Fibroblast of gingiva (primary cell): ENCODE data around the gene CRTAC1.

Source experiments
- DNase-seq: peaks from one replicate; pipeline ENCODE4 v3.0.0-alpha.2; 2011; ENCODE audit warnings: low read depth

CRTAC1 gene

DNA sequence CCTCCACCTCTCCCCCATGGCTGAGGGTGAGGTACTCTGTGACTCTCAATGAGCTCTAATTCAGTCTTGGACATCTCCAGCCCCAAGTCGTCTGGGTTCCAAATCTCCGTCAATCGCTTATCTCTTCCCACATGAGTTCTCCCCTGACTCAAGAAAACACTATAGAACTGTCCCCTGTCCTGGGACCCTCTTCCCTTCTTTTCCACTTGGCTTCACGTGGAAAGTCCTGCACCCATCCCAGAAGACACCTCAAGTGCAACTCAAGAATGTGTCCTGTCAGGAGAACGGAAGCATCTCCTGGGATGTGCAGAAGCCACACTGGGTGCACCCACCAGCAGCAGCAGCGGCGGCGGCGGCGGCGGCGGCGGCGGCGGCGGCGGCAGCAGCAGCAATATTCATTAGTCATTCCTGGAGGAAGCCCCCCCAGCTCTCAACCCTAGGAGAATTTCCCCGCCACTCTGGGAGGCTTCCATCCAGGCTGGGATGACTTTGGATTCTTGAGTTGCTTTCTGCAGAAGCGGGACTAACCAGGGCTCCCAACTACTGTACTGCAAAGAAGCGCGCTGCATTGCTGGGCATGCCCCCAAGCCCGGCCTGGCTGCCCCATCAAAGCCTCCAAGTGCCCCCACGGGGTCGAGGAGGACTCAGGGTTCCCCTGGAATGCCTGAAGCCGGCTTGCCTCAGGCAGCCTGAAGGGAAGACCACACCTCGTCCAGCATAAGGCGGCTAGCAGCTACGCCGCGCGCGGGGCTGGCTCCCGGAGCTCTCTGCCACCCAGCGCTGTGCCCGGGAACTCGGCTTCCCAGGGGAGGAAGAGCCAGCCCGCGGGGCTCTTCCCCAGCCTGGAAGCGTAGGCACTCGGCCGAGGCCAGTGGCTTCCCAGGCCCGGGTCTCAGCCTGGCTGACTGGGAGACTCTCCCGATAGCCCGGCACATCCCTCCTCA lies 1.0 kb downstream of the CRTAC1 start:
- no peak for DNase-seq

DNA sequence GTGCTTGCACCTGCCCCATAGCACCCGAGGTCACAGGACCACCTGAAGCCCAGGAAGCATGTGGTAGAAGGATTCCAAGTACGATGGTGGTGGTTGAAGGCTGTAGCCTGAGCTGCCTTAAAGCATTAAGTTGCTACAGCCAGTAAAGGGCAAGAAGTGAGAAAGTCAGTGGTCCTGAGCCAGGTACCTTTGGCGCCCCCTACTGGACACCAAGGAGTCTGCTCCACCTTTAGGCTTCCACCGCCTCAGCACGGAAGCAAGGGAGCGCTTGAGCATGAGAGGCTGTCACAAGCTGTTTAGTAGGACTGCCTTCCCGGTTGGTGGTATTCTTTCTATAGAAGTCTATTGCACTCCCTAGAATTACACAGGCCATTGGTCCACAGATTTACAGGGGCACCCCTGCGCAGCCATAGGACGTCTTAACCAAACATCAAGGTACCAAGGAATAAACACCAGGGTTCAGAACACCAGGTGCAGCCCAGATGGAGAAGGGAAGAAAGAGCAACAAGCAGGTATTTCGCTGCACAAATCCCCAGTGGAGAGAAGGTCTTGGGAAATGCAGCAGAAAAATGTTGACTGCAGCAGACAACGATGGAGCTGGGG lies 2.2 kb downstream of the CRTAC1 start:
- no peak for DNase-seq

DNA sequence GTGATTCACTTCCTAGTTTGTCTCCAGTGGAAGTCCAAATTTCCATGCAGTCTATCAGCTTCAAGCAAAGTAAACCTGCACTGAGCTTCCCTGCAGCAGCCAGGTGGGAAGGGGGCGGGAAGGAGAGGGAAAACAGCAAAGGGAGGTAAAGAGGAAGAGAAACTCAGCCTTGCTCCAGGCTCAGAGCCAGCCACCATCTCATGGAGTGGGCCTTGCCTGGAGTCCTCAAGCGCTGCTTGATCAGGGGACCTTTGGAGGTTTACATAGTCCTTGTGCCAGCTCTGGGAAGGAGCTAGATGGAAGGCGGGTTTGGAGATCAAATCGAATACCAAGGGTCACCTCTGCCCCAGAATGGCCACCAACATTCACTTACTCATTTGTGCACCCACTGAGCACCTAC lies 7.4 kb downstream of the CRTAC1 start:
- no peak for DNase-seq

DNA sequence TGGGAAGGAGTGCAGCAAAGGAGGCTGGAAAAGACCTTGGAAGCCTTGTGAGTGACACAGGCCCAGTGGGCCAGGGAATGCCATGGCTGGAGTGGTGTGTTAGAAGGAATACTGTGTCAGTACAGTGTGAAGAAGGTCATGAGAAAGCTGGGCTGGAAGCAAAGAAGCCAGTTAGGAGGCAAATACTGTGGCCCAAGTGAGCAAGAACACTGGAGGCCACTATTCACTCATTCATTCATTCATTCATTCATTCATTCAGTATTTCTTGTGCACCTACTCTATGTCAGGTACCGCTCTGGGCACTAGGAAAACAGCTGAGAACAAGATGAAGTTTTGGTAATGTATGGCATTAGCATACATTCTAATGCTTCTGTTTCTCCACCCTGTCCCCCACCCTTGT lies 9.6 kb downstream of the CRTAC1 start:
- DNase-seq: no peak

DNA sequence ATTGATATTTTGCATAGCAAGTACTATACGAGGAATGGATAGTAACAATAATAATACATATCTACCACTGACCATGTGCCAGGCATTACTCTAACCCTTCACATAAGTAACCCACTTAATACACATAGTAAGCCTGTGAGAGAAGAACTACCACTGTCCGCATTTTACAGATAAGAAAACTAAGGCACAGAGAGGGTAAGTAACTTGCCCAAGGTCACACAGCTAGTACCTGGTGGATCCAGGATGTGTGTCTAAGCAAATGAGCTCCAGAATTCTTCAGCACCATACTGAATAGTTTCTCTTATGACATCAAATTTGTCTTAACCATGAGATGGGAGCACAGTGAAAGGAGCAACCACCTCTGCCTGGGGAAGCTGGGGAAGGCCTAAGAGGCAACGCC lies 10.2 kb downstream of the CRTAC1 start:
- no peak for DNase-seq

DNA sequence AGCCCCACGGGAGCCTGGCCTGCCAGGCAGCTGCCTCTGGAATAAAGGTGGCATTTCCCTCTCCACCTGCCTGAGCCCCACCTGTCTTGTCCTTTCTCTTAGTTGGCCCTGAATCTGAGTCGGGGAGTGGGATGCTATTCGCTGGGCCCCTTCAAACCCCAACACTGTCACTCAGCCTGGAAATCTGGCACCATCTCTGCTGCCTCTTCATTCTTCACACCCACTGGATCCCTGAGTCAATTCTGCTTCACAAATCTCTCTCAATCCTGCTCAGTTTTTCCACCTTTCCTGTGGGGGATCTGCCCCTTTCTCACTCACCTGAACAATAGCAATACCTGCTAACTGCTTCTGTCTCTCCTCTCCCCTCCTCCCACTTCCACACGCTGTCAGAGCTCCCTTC lies 10.6 kb downstream of the CRTAC1 start:
- DNase-seq: no peak

DNA sequence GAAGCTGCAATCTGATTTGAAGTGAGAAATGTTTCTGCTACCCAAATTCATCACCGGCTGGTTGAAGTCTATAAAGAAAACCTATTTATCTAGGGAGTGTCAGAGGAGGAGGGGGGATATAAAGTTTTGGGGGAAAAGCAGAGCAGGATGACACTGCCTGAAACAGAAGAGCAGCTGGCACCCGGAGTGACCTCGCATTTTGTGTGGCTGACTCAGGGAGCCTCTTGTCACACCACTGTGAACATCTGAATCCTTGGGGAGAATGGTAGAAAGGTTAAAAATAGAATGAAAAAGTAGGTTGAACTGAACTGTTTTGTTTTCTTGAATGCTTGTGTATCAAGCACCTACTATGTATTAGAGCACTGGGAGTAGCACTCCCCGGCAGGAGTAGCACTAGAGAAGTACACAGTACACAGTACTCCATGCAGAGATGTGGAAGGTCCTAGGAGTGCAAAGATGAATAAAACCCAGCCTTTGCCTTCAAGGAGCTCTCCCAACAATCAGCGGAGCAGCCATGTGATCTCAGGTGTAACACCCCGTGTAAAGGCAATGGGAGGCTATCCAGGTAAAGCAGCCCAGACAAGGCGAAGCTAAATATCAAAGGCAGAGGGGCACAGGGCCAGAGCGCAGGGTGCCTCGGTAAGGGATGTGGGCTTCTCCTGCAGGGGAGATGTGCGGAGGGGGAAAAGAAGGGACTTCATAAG lies 13.5 kb downstream of the CRTAC1 start:
- DNase-seq: no peak

DNA sequence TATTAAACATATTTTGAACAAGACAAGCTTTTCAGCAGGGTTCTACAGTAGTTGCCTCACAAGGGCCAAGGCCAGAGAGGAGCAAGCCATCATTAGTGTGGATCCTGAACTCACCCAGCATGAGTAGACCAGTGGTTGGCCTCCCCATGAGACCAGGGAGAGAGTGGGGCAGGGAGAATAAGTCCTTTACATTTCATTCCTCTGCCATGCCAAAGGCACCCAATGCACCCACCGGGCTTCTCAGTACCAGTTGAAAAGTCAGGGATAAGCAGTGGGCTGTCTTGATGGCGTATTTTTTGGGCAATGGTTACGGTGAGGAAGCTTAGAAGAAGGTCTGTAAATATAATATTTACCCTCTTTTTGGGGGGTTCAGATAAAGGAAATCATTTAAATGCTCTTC lies 16.6 kb downstream of the CRTAC1 start:
- DNase-seq: no peak

DNA sequence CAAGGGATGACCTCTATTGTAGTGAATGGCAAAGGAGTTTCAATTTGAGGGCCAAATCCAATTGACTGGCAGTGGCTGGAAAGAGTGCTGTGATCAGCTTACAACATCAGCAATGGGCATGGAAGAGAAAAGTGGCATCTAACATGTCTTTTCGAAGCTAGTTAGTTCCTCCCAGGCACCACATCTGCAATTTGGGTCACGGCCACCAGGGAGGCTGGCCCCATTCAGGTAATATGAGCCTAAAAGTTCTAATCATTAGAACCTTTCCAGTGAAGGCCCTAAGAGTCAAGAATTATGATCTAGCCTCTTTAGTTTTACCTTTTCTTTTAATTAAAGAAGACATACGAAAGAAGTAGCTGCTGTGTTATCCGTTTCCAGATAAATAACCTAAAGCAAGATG lies 17.3 kb downstream of the CRTAC1 start:
- DNase-seq: no peak

DNA sequence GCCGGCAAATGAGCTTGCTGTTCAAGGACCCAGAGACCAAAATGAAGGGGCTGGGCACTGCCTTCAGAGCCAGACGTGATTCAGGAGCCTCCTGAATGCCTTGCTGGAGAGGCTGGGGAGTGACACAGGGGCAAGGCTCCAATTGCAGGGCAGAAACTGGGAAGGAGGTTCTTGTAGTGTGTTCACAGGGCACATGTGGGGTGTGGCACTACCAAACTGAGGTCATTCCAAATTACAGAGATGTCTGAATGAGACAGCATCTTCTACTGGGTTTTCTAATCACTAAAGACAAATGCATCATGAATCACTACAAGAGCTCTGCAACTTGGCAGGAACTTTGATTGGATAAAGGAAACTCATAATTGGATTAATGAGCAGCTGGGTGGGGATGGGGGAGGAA lies 17.8 kb downstream of the CRTAC1 start:
- no peak for DNase-seq

DNA sequence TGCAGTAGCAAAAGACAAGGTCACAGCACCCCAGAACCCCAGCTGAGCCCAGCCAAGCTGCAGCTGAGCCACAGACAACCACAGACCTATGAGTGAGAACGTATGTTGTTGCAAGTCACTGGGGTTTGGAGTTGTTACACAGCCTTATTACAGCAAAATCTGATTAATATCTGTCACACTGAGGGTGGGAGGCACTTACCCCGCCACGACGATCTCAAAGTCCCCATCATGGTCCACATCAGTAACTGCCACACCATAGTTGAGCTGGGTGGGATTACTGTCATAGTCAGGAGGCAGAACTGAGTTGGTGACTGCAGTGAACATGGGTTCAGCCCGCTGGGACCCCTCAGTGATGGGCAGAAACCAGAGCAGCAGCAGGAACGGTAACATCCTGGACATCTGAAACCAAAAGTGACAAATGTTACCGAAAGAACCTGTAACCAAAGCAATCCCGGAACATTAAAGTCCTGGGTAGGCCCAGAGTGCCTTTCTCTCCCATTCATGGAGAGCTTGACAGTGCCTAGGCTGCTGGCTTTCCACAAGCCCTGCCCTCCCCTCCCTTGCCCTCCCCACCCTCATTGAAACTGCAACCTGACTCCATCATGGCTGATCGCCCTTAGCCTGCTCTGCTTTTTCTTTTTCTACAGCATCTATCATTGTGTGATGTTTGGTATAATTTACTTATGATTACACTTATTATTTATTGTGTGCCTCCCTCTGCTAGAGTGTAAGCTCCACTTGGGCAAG lies 19.3 kb downstream of the CRTAC1 start:
- DNase-seq: no peak

DNA sequence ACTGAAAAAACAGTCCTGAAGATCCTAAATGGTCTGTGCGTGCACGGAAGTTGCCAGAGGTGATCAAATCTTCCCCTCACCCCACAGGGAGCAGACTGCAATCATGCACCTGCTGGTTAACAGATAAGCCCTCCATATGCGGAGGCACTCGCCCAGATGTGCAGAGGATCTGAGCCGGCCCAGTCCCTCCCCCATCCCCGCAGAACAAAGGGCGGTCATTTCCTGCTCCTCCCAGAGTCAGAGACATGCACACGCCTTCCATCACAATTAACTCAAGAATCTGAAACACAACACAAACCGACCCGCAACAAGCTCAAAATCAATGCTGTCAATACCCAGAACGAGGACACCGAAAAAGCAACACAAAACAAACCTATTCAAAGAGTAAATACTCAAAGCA lies 24.2 kb downstream of the CRTAC1 start:
- DNase-seq: no peak

DNA sequence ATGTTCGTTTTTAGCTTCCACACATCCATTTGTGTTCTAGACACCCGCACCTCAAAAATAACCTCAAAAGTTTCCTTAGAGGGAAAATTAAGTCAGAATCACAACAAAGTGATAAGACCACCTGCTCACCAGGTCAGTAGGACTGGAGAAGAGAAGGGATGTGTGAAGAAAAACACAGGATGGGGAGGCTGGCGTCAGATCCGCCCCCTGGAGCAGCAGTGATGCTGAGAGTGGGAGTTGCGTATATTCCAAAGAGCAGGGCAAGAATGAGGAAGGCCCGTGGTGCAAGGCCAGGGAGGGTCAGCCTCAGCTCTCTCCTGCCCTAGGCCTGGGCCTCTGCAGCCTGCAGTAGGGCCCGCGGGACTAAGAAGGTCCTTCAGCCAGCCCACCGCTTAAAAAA lies 28.7 kb downstream of the CRTAC1 start:
- no peak for DNase-seq

DNA sequence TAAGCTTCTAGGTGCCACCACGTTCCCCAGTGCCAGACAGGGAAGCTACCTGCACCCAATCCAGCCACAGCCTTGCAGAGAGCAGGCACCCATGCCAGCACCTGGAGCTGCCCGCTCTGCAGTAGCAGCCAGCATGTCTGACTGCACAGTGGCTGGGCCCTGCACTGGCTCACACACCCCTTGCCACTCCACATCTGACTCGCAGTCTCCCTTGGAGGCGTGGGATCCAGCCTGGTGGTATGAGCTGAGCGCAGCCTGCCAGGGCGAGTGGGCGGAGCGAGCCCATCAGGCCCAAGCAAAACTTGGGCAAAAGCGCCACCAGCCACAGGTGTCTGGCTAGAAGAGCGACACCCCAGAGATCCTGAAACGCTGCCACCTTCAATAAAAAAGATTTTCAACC lies 30.1 kb downstream of the CRTAC1 start:
- DNase-seq: no peak

DNA sequence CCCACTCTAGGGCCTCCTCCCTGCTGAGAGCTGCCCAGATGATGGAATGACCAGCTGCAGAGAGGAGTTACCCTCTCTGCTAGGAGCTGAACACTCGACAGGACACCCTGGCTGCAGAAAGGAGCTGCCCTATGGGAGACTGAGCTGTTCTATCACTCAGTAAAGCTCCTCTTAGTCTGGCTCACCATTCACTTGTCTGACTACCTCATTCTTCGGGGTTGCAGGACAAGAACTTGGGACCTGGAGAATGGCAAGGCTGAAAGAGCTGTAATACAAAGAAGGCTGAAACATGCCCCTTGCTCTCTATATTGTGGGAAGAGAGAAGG lies 30.5 kb downstream of the CRTAC1 start:
- DNase-seq: no peak

DNA sequence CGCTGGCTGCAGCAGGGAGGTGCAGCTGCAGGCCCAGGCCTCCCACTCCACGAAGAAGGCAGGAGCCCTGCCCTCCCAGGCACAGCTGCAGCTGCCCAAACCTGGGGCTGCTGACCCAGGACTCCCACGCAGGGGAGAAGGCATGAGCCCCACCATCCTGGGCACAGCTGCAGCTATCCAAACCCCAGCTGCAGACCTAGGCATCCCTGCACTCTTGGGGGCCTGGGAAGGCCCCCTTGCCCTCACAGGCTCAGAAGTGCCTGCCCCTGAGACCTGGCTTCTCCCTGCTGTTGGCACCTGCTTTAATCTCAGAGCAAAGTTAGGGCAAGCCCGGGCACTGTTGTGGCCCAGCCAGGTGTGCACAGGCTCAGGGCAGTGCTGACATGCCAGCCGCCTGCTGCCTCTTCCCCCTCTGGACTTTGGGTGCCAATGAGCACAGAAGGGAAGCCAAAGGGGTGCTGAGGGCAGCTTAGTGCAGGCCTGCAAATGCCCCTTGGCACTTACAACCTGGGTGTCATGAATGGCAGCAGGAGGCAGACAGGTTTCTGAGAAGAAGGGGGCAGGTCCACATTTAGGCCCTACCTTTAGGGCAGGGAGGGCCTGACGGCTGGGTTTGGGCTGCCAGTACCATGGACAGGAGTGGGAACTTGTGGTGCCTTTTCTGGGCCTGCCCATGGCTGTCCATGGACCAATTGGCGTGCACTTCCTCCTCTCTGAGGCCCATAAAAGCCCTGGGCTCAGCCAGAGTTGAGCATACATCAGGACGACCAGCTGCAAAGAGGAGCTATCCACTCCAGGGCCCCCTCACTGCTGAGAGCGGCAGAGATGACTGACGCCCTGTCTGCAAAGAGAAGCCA lies 31.1 kb downstream of the CRTAC1 start:
- DNase-seq: no peak

DNA sequence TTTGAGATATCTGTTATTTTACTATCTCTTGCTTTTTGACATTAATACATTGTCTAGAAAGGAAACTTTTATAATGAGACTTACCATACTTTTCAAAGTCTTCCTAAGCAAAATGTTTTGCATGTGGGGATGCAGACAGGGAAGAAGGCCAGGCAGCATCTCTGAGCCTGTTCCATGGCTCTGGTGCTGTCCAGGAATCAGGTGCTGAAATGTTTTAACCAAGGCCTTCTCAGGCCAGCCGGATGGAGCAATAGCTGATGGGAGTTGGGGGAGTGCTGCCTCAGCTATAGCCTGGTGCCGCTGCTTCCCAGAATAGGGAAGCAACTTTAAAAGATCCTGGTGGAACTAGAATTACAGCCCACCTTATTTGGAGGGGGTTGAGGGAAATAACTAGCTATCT lies 38.5 kb downstream of the CRTAC1 start:
- DNase-seq: no peak

DNA sequence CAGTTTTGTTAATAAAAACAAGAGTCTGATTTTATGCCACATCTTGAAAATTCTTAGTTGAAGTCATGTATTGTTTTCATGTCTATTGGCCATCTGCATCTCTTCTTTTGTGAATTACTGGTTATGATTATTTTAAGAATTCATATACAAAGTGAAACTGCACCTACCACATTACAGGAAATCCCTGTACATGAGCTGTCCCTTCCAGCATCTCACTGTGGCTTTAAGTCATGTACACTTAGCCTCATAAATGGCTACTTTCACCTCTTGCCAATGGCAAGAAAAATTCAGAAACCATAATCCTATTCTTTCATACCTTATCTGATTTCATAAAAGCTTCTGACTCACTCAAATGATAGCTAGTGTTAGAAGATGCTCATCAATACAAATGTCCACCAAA lies 48.6 kb downstream of the CRTAC1 start:
- no peak for DNase-seq

DNA sequence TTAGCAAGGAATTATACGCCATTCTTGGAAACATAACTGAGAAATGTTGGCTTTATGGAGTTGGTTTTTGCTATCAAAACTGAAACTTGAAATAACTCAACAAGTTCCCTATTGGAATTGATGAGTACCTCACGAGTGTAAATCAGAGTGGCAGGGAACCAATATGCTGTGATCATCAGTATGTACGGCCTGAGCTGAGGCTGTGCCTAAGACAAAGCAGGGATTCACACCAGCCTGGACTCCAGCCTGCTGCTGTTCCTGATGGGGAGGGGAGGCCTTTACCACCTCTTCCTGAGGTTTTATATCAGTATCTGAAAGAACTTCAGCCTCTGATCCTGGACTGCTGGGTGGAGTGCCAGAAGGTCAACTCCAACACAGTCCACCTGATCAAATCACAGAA lies 52.7 kb downstream of the CRTAC1 start:
- no peak for DNase-seq

DNA sequence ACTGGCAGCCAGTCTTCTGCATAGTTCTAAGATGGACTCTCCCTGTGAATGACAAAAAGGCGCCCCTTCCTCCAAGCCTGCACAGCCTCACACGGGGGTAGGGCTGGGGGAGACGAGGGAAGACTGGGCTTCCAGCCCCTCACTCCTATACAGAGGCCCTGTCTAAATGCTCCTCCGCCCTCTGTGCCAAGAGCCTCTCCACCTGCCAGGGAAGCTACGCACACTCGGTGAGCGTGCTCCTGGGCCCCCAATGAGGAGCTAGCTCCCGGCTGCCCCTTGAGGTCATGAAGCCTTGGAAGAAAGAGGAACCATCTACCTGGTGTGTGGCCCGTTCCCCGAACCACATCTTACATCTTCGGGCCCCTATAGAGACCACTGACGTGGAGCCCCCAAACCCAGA lies 54.8 kb downstream of the CRTAC1 start:
- no peak for DNase-seq
